Measurements from ENCODE around the gene EPHB2. TPM values are rescaled to one million over a fixed set of nuclear protein-coding genes. Genes with fewer than 3 reads are reported as not detected.

The EPHB2 gene
- total and polyA plus RNA-seq, 2 of the 8 experiments (the other 6 are each of a cell fraction or from before 2014, with no cell fraction given), result 15.8 to 17.2 TPM

DNA sequence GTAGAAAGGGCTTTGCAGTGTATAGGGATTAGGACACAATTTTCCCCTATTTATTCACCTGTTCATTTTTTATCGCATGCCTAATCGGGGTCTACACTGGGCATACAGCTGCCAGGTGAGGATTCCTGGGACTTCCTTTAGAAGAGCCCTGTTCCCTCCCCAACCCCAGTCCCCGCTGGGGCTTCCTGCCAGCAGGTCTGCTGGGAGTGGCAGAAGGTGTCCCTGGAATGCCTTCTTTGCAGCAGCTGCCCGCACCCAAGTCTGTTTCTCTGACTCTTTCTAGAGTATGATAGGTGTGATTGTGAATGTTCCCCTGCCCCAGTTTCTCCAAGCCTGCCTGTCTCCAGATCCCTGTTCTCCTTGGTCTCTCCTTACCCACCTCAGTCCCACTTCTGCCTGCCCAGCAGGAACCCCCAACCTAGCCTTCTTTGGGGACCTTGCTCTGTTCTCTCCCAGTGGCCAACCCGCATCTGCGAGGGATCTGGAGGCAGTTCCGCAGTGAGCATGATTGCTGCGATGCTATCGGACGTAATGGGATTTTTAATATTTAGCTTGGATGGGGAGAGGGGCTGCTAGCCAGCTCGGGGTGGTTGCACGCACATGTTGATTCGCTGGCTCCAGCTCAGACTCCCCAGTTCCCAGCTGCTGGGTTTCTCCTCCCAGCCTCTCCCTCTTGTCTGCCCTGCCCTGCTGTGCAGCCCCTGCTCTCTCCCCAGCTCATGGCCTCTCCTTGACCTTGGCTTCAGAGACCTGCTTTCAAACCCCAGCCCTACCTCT, 79.8 kb downstream of the EPHB2 start (continued):
- TF ChIP-seq, protein P1, sequence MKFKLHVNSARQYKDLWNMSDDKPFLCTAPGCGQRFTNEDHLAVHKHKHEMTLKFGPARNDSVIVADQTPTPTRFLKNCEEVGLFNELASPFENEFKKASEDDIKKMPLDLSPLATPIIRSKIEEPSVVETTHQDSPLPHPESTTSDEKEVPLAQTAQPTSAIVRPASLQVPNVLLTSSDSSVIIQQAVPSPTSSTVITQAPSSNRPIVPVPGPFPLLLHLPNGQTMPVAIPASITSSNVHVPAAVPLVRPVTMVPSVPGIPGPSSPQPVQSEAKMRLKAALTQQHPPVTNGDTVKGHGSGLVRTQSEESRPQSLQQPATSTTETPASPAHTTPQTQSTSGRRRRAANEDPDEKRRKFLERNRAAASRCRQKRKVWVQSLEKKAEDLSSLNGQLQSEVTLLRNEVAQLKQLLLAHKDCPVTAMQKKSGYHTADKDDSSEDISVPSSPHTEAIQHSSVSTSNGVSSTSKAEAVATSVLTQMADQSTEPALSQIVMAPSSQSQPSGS (IDR thresholded peaks at IDR 0.05; ENCODE audit: low read length), result no peak
- TF ChIP-seq SRF (IDR thresholded peaks at IDR 0.05; ENCODE audit: low read depth, low read length) (no peak), SP1 (IDR thresholded peaks at IDR 0.05; ENCODE audit: low read depth, low read length) (no peak), BACH1 (IDR thresholded peaks at IDR 0.05; ENCODE audit: low read length) (no peak)
